ENCODE results near the gene DNAH1.

DNA sequence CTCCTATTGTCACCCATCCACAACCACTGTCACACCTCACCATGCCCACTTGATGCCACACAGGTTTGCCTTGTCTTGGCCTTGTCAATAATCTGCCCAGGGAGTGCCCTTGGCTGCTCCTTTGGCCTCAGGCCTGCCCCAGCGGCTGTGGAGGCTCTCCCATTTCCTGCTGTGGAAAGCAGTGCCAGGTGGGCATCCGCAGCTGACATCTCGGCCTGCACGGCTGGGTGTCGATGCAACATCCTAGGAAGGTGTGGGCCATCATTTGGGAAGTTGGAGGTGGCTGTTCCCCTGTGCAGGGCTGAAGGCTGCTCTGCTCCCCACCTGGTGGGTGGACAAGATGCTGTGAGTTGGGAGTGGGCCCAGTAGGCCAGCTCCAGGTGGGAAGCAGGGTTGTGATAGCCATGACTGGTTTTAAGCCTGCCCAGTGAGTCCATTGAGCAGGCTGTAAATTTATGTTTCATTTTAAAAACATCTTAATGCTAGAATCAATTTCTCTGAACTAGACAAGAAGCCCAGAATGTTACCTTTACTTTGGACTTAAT, 12.5 kb downstream of the DNAH1 start:
- TF ChIP-seq, protein P1, sequence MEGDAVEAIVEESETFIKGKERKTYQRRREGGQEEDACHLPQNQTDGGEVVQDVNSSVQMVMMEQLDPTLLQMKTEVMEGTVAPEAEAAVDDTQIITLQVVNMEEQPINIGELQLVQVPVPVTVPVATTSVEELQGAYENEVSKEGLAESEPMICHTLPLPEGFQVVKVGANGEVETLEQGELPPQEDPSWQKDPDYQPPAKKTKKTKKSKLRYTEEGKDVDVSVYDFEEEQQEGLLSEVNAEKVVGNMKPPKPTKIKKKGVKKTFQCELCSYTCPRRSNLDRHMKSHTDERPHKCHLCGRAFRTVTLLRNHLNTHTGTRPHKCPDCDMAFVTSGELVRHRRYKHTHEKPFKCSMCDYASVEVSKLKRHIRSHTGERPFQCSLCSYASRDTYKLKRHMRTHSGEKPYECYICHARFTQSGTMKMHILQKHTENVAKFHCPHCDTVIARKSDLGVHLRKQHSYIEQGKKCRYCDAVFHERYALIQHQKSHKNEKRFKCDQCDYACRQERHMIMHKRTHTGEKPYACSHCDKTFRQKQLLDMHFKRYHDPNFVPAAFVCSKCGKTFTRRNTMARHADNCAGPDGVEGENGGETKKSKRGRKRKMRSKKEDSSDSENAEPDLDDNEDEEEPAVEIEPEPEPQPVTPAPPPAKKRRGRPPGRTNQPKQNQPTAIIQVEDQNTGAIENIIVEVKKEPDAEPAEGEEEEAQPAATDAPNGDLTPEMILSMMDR (IDR thresholded peaks at IDR 0.05; ENCODE audit: low read length): no peak
- no peak for TF ChIP-seq EZH2 (optimal IDR thresholded peaks at IDR 0.05; ENCODE audit: low read depth, low read length)
